NCI-H2196 treated with DMSO at 0.1 percent for 48 hours (cell line): ENCODE data around the gene EFNB2.

ENCODE experiments used
- DNase-seq: peaks from one replicate; lab custom pipeline; 2025; ENCODE audit not compliant: unreplicated experiment; lab: John Stamatoyannopoulos, UW

Gene EFNB2

DNA sequence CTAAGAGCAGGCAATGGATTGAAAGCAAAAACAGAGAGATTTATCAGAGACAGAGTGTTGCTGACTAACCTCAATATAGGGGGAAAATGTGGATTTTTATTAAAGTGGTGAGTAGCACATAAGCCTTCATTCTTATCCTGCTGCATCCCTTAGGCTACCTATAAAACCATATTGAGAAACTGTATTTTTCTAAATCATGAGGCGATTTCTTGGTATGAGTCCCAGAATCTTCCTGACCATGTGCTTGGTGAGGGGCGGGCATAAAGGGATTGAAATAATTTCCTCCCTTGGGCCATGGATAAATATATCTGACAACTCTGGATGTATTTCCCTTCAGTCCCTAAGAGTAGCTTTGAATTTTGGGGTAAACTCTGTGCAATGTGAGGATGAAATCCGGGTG lies 72.8 kb downstream of the EFNB2 start:
- no peak for DNase-seq

DNA sequence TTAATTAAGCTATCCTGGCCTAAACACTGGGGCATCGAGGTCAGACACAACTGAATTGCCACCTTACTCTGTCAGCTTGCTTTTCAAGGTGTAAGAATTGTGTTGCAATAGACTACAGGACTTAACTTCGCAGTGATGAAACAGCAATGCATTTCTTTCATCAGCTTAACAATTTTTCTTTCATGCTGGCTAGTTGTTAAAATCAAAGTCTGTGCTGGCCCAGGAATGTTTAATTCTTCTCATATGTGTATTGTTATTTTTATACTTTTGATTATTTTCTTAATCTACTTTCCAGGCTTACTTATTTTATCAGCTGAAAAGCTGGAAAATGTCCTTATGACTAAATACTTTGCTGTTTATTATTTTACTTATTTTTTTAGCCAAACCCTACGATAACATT lies 79.7 kb downstream of the EFNB2 start:
- DNase-seq = no peak

DNA sequence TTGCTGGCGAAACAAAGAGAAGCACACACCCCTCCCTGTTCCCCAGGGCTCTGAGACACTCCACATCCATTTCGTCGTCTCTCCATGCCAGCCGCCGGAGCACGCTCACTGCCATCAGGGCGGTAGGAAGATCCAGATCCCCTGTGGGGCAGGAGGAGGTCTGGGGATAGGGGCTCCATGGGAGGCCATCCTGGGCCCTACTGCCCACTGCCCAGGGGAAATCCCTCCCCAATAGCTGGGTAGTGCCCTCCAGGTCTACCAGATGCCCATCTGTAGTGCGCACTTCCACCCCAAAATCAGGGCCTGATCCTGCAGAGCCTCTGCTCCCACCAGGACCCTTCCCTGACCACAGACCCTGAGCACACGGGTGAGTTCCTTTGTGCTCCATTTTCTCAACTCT lies 80.3 kb downstream of the EFNB2 start:
- DNase-seq = no peak

DNA sequence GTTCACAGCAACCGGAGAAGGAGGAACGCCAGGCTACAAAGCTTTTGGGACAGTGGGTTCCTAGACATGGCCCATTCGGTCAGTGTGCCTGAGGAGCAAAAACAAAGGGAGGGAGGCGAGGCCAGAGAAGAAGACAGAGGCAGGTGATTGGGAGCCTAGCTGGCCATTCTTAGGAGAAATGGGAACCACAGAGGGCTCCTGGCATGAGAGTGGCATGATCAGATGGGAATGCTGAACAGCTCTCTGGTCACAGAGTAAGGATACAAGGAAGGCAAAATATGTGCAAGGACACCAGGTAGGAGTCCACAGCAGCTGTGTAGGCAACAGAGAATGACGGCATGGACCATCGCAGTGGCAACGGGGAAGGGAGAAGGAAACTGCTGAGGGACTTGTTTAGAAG lies 82.4 kb downstream of the EFNB2 start:
- DNase-seq = no peak

DNA sequence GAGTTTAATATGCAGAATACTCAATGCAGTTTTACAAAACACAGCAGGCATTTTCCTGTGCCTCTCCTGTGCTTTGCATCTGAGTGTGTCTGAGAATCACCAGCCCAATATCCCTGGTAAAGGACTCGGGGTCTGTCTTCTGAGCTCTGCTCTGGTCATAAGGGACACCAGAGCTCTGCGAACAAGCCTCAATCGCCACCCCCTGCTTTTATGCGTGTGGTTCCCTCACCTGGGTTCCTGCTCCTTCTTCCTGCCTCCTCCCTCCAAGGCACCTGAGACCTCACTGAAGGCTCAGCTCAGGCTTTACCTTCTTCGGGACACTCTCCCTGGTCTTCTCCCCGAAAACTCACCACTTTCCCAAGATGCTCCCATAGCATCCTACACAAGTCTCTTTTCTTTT lies 84.5 kb downstream of the EFNB2 start:
- DNase-seq = no peak

DNA sequence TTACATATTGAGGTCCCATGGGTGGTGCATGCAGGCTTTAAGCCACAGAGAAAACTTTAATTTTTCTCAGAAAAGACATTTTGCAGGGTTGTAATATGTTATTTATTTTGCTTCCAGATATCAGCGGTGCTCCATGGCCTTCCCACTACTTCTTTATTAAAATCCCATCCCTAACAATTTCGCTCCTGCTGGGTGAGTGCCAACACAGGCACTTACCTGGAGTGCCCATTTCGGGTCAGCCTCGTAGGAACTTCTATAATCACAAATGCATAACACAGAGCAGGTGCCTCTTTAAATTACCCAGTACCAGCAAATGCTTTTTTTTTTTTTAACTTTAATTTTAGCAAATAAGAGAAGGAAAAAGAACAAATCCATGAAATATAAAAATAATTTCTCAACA lies 86.4 kb downstream of the EFNB2 start:
- no peak for DNase-seq

DNA sequence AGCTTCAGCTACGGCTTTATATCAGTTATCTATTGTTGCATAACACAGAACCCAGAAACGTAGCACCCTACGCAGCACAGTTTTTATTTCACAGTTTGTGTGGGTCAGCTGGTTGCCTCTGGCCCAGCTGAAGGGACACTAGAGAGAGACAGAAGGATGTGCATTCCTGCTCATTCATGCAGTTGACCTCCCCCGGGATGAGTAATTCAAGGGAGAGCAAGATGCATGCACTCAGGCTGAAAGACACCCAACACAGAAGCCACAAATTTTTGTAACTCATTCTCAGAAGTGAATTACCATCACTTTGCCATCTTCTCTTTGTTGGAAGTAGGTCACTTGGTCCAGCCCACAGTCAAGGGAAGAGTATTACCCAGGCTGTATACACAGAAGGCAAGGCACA lies 89.5 kb downstream of the EFNB2 start:
- no peak for DNase-seq

DNA sequence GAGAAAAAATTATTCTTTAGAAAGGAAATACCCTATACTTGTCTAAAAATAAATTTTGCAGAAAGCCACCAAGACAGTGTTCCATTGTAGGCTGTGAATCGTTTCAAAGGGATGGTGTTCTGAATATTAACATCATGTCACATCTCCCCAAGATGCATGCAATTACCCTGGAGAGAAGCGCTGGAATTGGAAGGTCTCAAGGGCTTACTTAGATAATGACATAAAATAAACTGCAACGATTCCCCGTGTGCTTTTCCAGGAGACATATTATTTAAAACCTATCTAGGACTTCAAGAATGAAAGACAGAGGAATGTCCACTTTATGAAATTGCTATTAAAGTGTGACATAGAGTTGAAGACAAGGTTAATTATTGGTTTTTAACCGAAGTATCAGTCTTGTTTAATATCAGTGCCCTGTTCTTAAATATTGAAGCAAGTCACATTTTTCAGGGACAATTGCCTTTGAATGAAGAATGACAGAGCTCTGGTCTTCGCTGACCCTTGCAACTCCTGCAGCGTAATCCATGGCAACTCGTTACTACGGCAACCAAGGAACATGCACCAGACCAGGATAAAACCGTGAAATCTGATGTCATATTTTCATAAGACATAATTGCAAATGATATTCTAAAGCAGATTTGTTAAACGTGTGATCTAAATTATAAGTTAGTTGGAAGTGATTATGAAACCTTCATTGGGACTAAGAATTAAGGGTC lies 91.7 kb downstream of the EFNB2 start:
- no peak for DNase-seq

DNA sequence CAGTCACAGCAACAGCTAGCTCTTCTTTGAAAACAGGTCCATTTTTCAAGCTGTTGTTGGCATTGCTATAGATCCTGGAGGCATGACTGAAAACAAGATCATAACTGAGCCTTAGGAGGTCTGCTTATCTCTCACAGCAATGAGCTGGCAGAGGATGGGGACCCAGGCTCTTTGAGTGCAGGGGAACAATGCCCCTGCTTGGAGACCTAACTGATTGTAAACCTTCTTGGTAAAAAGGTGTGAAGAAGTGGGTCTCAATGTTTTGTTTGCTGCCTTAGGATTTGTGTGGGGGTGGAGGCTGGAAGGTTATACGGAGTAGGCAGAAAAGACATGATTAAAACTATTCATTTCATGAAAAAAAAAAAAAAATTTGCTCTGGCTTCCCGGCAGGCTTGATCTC lies 94.6 kb downstream of the EFNB2 start:
- DNase-seq = no peak
